Gastroesophageal sphincter (tissue), 3 donors: ENCODE data around the gene AKAP8L.

Experiments used
- EP300 ChIP-seq: sonication (generic); formaldehyde crosslinking; IDR thresholded peaks from one replicate; pipeline ENCODE4 v1.6.1; 2017; ENCODE audit warnings: antibody characterized with exemption, mild to moderate bottlenecking
- POLR2A ChIP-seq, 2 donors: fragments of 450-650 bp; IDR thresholded peaks; one replicate each; pipeline ENCODE4 v1.6.1; 2017; ENCODE audit warnings: antibody characterized with exemption in 2 of 2, mild to moderate bottlenecking in 2 of 2, moderate library complexity in 1 of 2
- POLR2AphosphoS5 ChIP-seq: sonication (generic); formaldehyde crosslinking; IDR thresholded peaks from one replicate; pipeline ENCODE4 v1.6.1; 2017; ENCODE audit warnings: antibody characterized with exemption
- TF ChIP-seq, protein P1 (sequence below), 4 experiments: fragments of 200-600 bp in 2 of 4; fragments of 450-650 bp in 2 of 4; sonication (generic) in 1 of 4; IDR thresholded peaks; one replicate each; pipeline ENCODE4 v1.5.1; 2017 to 2019; ENCODE audit warnings: antibody characterized with exemption in 4 of 4, mild to moderate bottlenecking in 2 of 4, moderate library complexity in 2 of 4

DNA sequence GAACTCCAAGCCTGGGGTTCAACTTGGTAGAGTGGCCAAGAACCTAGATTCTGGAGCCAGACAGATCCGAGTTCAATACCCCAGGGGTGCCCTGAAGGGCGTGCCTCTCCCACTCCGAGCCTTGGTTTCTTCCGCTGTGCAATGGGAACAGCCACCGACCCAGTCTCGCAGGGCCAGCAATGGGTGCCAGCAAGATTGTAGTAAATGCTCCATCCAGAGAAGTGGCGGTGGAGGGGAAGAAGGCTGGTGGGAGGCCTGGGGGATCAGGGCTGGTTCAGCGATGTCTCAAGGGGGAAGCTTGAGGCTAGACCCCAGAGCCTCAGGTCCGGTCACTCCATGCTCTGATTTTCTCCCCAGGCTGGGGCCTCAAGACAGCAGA is 26.4 kb upstream of the AKAP8L start:
- TF ChIP-seq, protein P1, sequence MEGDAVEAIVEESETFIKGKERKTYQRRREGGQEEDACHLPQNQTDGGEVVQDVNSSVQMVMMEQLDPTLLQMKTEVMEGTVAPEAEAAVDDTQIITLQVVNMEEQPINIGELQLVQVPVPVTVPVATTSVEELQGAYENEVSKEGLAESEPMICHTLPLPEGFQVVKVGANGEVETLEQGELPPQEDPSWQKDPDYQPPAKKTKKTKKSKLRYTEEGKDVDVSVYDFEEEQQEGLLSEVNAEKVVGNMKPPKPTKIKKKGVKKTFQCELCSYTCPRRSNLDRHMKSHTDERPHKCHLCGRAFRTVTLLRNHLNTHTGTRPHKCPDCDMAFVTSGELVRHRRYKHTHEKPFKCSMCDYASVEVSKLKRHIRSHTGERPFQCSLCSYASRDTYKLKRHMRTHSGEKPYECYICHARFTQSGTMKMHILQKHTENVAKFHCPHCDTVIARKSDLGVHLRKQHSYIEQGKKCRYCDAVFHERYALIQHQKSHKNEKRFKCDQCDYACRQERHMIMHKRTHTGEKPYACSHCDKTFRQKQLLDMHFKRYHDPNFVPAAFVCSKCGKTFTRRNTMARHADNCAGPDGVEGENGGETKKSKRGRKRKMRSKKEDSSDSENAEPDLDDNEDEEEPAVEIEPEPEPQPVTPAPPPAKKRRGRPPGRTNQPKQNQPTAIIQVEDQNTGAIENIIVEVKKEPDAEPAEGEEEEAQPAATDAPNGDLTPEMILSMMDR (IDR thresholded peaks at IDR 0.05): no peak
- no peak for TF ChIP-seq POLR2A (IDR thresholded peaks at IDR 0.05)
- no peak for TF ChIP-seq POLR2AphosphoS5
- no peak for TF ChIP-seq EP300
